ENCODE measurements around the gene PARVB. TPM values are rescaled to one million over a fixed set of nuclear protein-coding genes. Genes with fewer than 3 reads are reported as not detected.
A peak's percentile ranks its signal among the peaks of the same experiment; 100 is the strongest.

Gene PARVB
- total and polyA plus RNA-seq, 2 of the 8 experiments (the other 6 are each of a cell fraction or from before 2014, with no cell fraction given), result 14.5 to 18.6 TPM

DNA sequence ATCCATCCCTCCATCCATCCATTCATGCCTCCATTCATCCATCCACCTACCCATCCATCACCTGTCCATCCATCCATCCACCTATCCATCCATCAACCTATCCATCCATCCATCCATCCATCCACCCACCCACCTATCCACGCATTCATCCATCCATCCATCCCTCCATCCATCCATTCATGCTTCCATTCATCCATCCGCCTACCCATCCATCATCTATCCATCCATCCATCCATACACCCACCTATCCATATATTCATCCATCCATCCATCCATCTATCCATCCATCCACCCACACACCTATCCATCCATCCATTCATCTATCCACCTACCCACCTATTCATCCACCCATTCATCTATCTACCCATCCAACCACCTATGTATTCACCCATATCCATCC, 170.5 kb downstream of the PARVB start:
- no peaks in the 10 kb centered on the region for H3K27me3 ChIP-seq (replicated peaks in 1 of 4; ENCODE audit: control insufficient read depth in 3 of 4, extremely low read depth in 1 of 4, insufficient read depth in 3 of 4, low read length in 3 of 4)
- H3K4me2 ChIP-seq (ENCODE audit: insufficient read depth in 1 of 2, low read depth in 2 of 2, low read length in 2 of 2), result no peak overlapping the region
- H2AFZ ChIP-seq (ENCODE audit: low read length), result no peak overlapping the region
- H2AK5ac ChIP-seq (ENCODE audit: low read depth, low read length), result no peak overlapping the region; the same call in 1 of the 2 replicates
- peaks cover 0 to 5% of the 10 kb centered on the region in 2 experiments for H4K20me1 ChIP-seq (replicated peaks in 1 of 2; ENCODE audit: control insufficient read depth in 1 of 2, insufficient read depth in 2 of 2, low read length in 2 of 2)
- peaks cover 13% of the 10 kb centered on the region; the same call in 1 of the 2 replicates for H3K23me2 ChIP-seq (ENCODE audit: low read depth, low read length)
- peaks cover 0 to 7% (median 0%) of the 10 kb centered on the region in 4 experiments; a peak in 4 of 7 replicates for H3K4me1 ChIP-seq (replicated peaks in 1 of 4; ENCODE audit: control insufficient read depth in 3 of 4, insufficient read depth in 4 of 4, low read length in 3 of 4)
- no peak overlapping the region for H3K27ac ChIP-seq (ENCODE audit: low read depth, low read length)
- no peak overlapping the region for H4K8ac ChIP-seq (ENCODE audit: extremely low read depth, insufficient read depth, low read length)
- H3K4me3 ChIP-seq (ENCODE audit: extremely low read depth in 1 of 4, insufficient read depth in 2 of 4, low read depth in 3 of 4, low read length in 4 of 4), result no peak overlapping the region
- H3K18ac ChIP-seq (ENCODE audit: extremely low read depth, low read length), result no peak overlapping the region
- no peak overlapping the region for H2BK20ac ChIP-seq (ENCODE audit: low read length)
- H2BK12ac ChIP-seq (ENCODE audit: low read depth, low read length), result 0 out of 2 replicates have a peak overlapping the region, but pooled peaks have one; percentile 9
- no peak for DNase-seq (ENCODE audit: low read depth in 1 of 2, low spot score in 2 of 2)
- 93 to 100% methylated on average over 2 of the region's 2 CpGs for WGBS, 2 experiments (ENCODE audit: extremely low coverage in 1 of 2, insufficient coverage in 1 of 2, insufficient read length in 1 of 2, insufficient replicate concordance in 2 of 2, low coverage in 1 of 2, low lambda C conversion rate in 2 of 2, missing lambda C conversion rate in 1 of 2)
- no peaks in the 10 kb centered on the region for H3K9me3 ChIP-seq (ENCODE audit: insufficient read depth in 2 of 2, low read depth in 1 of 2, low read length in 1 of 2)
- CTCF ChIA-PET (ENCODE audit: partially characterized antibody), result no interaction called here
- H3K4ac ChIP-seq (replicated peaks; ENCODE audit: insufficient read length, low read depth, low read length), result no peak overlapping the region
- no peak overlapping the region for H3K23ac ChIP-seq (ENCODE audit: insufficient read length)
- no peak overlapping the region for H4K5ac ChIP-seq (ENCODE audit: insufficient read length, low read depth, low read length)
- no peaks in the 10 kb centered on the region for H3K79me2 ChIP-seq (ENCODE audit: control insufficient read depth in 1 of 2, insufficient read depth in 2 of 2, low read length in 2 of 2)
- POLR2A ChIA-PET (ENCODE audit: partially characterized antibody), result no interaction called here
- peak overlapping the region; percentile 85 for H3K56ac ChIP-seq (replicated peaks; ENCODE audit: insufficient read length, low read depth, low read length)
- H3K14ac ChIP-seq (ENCODE audit: insufficient read length), result no peak overlapping the region
- H3K36me3 ChIP-seq (ENCODE audit: control insufficient read depth in 2 of 4, insufficient read depth in 4 of 4, low read length in 3 of 4), result no peaks in the 10 kb centered on the region
- no peak overlapping the region for H2BK15ac ChIP-seq (ENCODE audit: low read length)
- H2BK5ac ChIP-seq (ENCODE audit: low read depth, low read length), result no peak overlapping the region
- no peak overlapping the region for H2BK120ac ChIP-seq (replicated peaks; ENCODE audit: low read depth, low read length)
- no peak overlapping the region for H3K9ac ChIP-seq (replicated peaks in 1 of 4; ENCODE audit: extremely low read depth in 1 of 4, low read depth in 3 of 4, low read length in 3 of 4)
- H3K79me1 ChIP-seq (ENCODE audit: low read depth, low read length), result no peaks in the 10 kb centered on the region
- H4K91ac ChIP-seq (replicated peaks; ENCODE audit: insufficient read length, low read length), result no peak overlapping the region
- no peak for FAIRE-seq
- TF ChIP-seq HDAC2 (IDR thresholded peaks at IDR 0.05; ENCODE audit: borderline replicate concordance in 1 of 2, low read depth in 2 of 2, low read length in 2 of 2), result no peak
- no peak for TF ChIP-seq BACH1 (IDR thresholded peaks at IDR 0.05; ENCODE audit: low read length)
- TF ChIP-seq CHD2 (IDR thresholded peaks at IDR 0.05; ENCODE audit: low read length), result no peak
- TF ChIP-seq TBP (IDR thresholded peaks at IDR 0.05; ENCODE audit: low read depth, low read length), result no peak
- no peak for TF ChIP-seq JUND (IDR thresholded peaks at IDR 0.05; ENCODE audit: low read length)
- no peak for TF ChIP-seq SIRT6 (IDR thresholded peaks at IDR 0.05; ENCODE audit: low read length)
- TF ChIP-seq GTF2F1 (IDR thresholded peaks at IDR 0.05; ENCODE audit: borderline replicate concordance, low read depth, low read length), result no peak
- no peak for TF ChIP-seq TCF12 (IDR thresholded peaks at IDR 0.05; ENCODE audit: low read depth, low read length)
- TF ChIP-seq, protein P1, sequence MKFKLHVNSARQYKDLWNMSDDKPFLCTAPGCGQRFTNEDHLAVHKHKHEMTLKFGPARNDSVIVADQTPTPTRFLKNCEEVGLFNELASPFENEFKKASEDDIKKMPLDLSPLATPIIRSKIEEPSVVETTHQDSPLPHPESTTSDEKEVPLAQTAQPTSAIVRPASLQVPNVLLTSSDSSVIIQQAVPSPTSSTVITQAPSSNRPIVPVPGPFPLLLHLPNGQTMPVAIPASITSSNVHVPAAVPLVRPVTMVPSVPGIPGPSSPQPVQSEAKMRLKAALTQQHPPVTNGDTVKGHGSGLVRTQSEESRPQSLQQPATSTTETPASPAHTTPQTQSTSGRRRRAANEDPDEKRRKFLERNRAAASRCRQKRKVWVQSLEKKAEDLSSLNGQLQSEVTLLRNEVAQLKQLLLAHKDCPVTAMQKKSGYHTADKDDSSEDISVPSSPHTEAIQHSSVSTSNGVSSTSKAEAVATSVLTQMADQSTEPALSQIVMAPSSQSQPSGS (IDR thresholded peaks at IDR 0.05; ENCODE audit: low read length), result no peak
- TF ChIP-seq NRF1 (IDR thresholded peaks at IDR 0.05; ENCODE audit: low read depth, low read length), result no peak
- TF ChIP-seq CBX8 (IDR thresholded peaks at IDR 0.05; ENCODE audit: borderline replicate concordance, low read depth, low read length), result no peak
- TF ChIP-seq, protein P2, sequence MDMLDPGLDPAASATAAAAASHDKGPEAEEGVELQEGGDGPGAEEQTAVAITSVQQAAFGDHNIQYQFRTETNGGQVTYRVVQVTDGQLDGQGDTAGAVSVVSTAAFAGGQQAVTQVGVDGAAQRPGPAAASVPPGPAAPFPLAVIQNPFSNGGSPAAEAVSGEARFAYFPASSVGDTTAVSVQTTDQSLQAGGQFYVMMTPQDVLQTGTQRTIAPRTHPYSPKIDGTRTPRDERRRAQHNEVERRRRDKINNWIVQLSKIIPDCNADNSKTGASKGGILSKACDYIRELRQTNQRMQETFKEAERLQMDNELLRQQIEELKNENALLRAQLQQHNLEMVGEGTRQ (IDR thresholded peaks at IDR 0.05; ENCODE audit: low read length), result no peak
